Peyer's patch (tissue), 4 donors: ENCODE data around the gene SLC4A5.

Source experiments
- POLR2A ChIP-seq, 2 donors: fragments of 450-650 bp; IDR thresholded peaks; one replicate each; pipeline ENCODE4 v1.5.1; 2017; ENCODE audit warnings: antibody characterized with exemption in 2 of 2, mild to moderate bottlenecking in 2 of 2, moderate library complexity in 2 of 2
- TF ChIP-seq, protein P1 (sequence below), 6 experiments: fragments of 450-650 bp in 4 of 6; fragments of 200-600 bp in 2 of 6; sonication (generic) in 1 of 6; IDR thresholded peaks; one replicate each; pipeline ENCODE4 v1.5.1; 2017 to 2019; ENCODE audit warnings: antibody characterized with exemption in 6 of 6, mild to moderate bottlenecking in 3 of 6, moderate library complexity in 1 of 6

DNA sequence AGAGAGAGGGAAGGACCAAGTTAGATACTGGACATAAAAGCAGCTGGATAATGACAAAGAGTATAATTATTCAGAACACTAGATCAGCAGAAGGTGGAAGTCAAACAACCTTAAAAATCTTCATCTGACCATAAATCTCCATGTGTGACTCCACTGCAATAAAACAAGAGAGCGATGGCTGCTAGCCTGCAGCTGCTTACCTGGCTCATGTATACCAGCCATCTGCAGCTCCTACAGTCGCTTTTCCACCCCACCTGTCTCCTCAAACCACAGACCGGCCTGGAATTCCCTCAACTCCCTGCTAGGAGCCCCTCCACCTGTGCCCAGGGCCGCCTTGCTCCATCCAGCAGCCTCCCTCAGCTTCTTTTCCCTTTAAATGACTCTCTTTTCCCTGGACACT lies 64.5 kb downstream of the SLC4A5 start:
- TF ChIP-seq, protein P1, sequence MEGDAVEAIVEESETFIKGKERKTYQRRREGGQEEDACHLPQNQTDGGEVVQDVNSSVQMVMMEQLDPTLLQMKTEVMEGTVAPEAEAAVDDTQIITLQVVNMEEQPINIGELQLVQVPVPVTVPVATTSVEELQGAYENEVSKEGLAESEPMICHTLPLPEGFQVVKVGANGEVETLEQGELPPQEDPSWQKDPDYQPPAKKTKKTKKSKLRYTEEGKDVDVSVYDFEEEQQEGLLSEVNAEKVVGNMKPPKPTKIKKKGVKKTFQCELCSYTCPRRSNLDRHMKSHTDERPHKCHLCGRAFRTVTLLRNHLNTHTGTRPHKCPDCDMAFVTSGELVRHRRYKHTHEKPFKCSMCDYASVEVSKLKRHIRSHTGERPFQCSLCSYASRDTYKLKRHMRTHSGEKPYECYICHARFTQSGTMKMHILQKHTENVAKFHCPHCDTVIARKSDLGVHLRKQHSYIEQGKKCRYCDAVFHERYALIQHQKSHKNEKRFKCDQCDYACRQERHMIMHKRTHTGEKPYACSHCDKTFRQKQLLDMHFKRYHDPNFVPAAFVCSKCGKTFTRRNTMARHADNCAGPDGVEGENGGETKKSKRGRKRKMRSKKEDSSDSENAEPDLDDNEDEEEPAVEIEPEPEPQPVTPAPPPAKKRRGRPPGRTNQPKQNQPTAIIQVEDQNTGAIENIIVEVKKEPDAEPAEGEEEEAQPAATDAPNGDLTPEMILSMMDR (IDR thresholded peaks at IDR 0.05) = no peak
- TF ChIP-seq POLR2A (IDR thresholded peaks at IDR 0.05) = no peak
